Esophagus squamous epithelium (tissue), 5 donors: ENCODE data around the gene ZNF672. TPM values are rescaled to one million over a fixed set of nuclear protein-coding genes. Genes with fewer than 3 reads are reported as not detected.
"Not testable (repeated sequence)": the region's sequence is repeated elsewhere in the genome, so short reads cannot be mapped to it uniquely, and the experiment has no call there.

Experiments
- DNase-seq: peaks from one replicate; lab custom pipeline; 2025; lab: John Stamatoyannopoulos, UW
- H3K27ac ChIP-seq, 4 donors: fragments of 200-600 bp; sonication (generic); one replicate each; pipeline ENCODE4 v1.5.1; 2016 to 2019; ENCODE audit warnings: mild to moderate bottlenecking in 1 of 4
- H3K27me3 ChIP-seq, 4 donors: fragments of 200-600 bp; sonication (generic); 1 replicate in 3 of 4; 2 replicates in 1 of 4; pipeline versions ENCODE4 v1.5.1 to v1.6.0; 2017 to 2021; ENCODE audit warnings: antibody characterized with exemption in 1 of 4
- H3K36me3 ChIP-seq, 3 donors: fragments of 200-600 bp; sonication (generic); one replicate each; pipeline ENCODE4 v1.5.1; 2016 to 2019
- H3K4me1 ChIP-seq, 3 donors: fragments of 200-600 bp; sonication (generic); one replicate each; pipeline ENCODE4 v1.5.1; 2017 to 2019
- H3K4me3 ChIP-seq, 4 donors: fragments of 200-600 bp; sonication (generic); 1 replicate in 3 of 4; 2 replicates in 1 of 4; pipeline ENCODE4 v1.5.1; 2016 to 2019; ENCODE audit warnings: mild to moderate bottlenecking in 2 of 4, moderate library complexity in 1 of 4
- H3K9me3 ChIP-seq, 3 donors: fragments of 200-600 bp; sonication (generic); one replicate each; pipeline ENCODE4 v1.5.1; 2016 to 2019
- CTCF ChIP-seq, 6 experiments: fragments of 450-650 bp in 4 of 6; fragments of 200-600 bp in 2 of 6; sonication (generic) in 2 of 6; IDR thresholded peaks; one replicate each; pipeline ENCODE4 v1.5.1; 2016 to 2019; ENCODE audit warnings: antibody characterized with exemption in 6 of 6, mild to moderate bottlenecking in 4 of 6, moderate library complexity in 4 of 6
- POLR2A ChIP-seq, 4 donors: fragments of 450-650 bp; IDR thresholded peaks; one replicate each; pipeline ENCODE4 v1.6.1; 2017; ENCODE audit warnings: antibody characterized with exemption in 4 of 4, mild to moderate bottlenecking in 4 of 4, moderate library complexity in 3 of 4
- WGBS, 2 donors: methylation state at CpG; one replicate each; pipeline ENCODE4 v1.1.5; 2018; 5-methylcytosine and 5-hydroxymethylcytosine counted together
- intact Hi-C: fragments of 100-400 bp; cut with DNase I; formaldehyde crosslinking; loops from one replicate; pipeline ENCODE4 v1.15.0; 2022
- total RNA-seq, 4 donors: library from RNA; depleted of rRNA; stranded (reverse); fragments of >200 nt; gene quantifications; one replicate each; pipeline ENCODE4 v1.1.0, GENCODE V29; 2016
- donor health status: DM: yes; HTN: yes; CAD: no.

ZNF672 gene
- total RNA-seq, 4 donors from 2014 or later, result 22.3 to 25.8 (median 24.0) TPM

- intact Hi-C loops, result no loop called here
- WGBS, 2 donors, result 65 to 75% methylated on average over 5 of the region's 5 CpGs
- no peaks in the 10 kb centered on the region for H3K36me3 ChIP-seq
Observed at GRCh38 chr1:248792342-248792741, 45.7 kb upstream of the ZNF672 start.

GRCh38 chr1:248793592-248793991 lies 44.4 kb upstream of the ZNF672 start:
- TF ChIP-seq POLR2A (IDR thresholded peaks at IDR 0.05) (no peak), CTCF (IDR thresholded peaks at IDR 0.05) (no peak)
- Histone ChIP-seq H3K4me1 (no peaks in the 10 kb centered on the region), H3K36me3 (no peaks in the 10 kb centered on the region), H3K9me3 (no peaks in the 10 kb centered on the region), H3K27me3 (peaks cover 0 to 8% (median 0%) of the 10 kb centered on the region in 4 donors), H3K27ac (no peak overlapping the region), H3K4me3 (no peak overlapping the region)
- no peak for DNase-seq
- intact Hi-C loops, result no loop called here

More at GRCh38 chr1:248792342-248792741, 45.7 kb upstream of the ZNF672 start:
- H3K9me3 ChIP-seq, result no peaks in the 10 kb centered on the region
- no peaks in the 10 kb centered on the region for H3K4me1 ChIP-seq
- H3K4me3 ChIP-seq, result no peak overlapping the region
- peaks cover 0 to 8% (median 0%) of the 10 kb centered on the region in 4 donors for H3K27me3 ChIP-seq
- no peak overlapping the region for H3K27ac ChIP-seq
- no peak for TF ChIP-seq CTCF (IDR thresholded peaks at IDR 0.05)
- no peak for TF ChIP-seq POLR2A (IDR thresholded peaks at IDR 0.05)
- no peak for DNase-seq

- H3K4me1 ChIP-seq, DNase-seq, intact Hi-C loops, H3K27me3 ChIP-seq, H3K9me3 ChIP-seq, H3K36me3 ChIP-seq, H3K4me3 ChIP-seq, H3K27ac ChIP-seq: not testable (repeated sequence)
- 79 to 80% methylated on average over 5 of the region's 5 CpGs for WGBS, 2 donors
Observed at GRCh38 chr1:248794663-248795062, 43.4 kb upstream of the ZNF672 start.

GRCh38 chr1:248798791-248799190 lies 39.2 kb upstream of the ZNF672 start:
- no peak overlapping the region for H3K4me3 ChIP-seq
- TF ChIP-seq POLR2A (IDR thresholded peaks at IDR 0.05), result no peak
- TF ChIP-seq CTCF (IDR thresholded peaks at IDR 0.05), result no peak
- no peaks in the 10 kb centered on the region for H3K4me1 ChIP-seq
- DNase-seq, result no peak
- no peak overlapping the region for H3K27ac ChIP-seq
- H3K9me3 ChIP-seq, result no peaks in the 10 kb centered on the region
- no peaks in the 10 kb centered on the region for H3K36me3 ChIP-seq
- H3K27me3 ChIP-seq, result peaks cover 0 to 13% (median 0%) of the 10 kb centered on the region in 4 donors
- 73 to 91% methylated on average over 3 of the region's 3 CpGs for WGBS, 2 donors
- intact Hi-C loops, result no loop called here

- no peak for DNase-seq
- intact Hi-C loops, result no loop called here
- no peaks in the 10 kb centered on the region for H3K9me3 ChIP-seq
- no peaks in the 10 kb centered on the region for H3K4me1 ChIP-seq
- H3K27me3 ChIP-seq, result peaks cover 0 to 13% (median 0%) of the 10 kb centered on the region in 4 donors
- TF ChIP-seq POLR2A (IDR thresholded peaks at IDR 0.05), result no peak
- TF ChIP-seq CTCF (IDR thresholded peaks at IDR 0.05), result no peak
- no peak overlapping the region for H3K27ac ChIP-seq
- H3K36me3 ChIP-seq, result no peaks in the 10 kb centered on the region
- WGBS, 2 donors, result 58 to 69% methylated on average over 3 of the region's 3 CpGs
- no peak overlapping the region for H3K4me3 ChIP-seq
Observed at GRCh38 chr1:248800459-248800858, 37.6 kb upstream of the ZNF672 start.

GRCh38 chr1:248802454-248802853 lies 35.6 kb upstream of the ZNF672 start:
- TF ChIP-seq CTCF (IDR thresholded peaks at IDR 0.05), result no peak
- no peak for TF ChIP-seq POLR2A (IDR thresholded peaks at IDR 0.05)
- Histone ChIP-seq H3K4me3 (no peak overlapping the region), H3K36me3 (no peaks in the 10 kb centered on the region), H3K27me3 (peaks cover 0 to 5% (median 0%) of the 10 kb centered on the region in 4 donors), H3K4me1 (peaks cover 0 to 11% (median 0%) of the 10 kb centered on the region in 3 donors), H3K9me3 (no peaks in the 10 kb centered on the region), H3K27ac (no peak overlapping the region)
- DNase-seq, result no peak
- intact Hi-C loops, result no loop called here
- 81 to 100% methylated on average over 1 to 6 of the region's 6 CpGs for WGBS, 2 donors

GRCh38 chr1:248803501-248803900 lies 34.5 kb upstream of the ZNF672 start:
- H3K4me3 ChIP-seq, intact Hi-C loops, H3K27ac ChIP-seq, H3K9me3 ChIP-seq, H3K27me3 ChIP-seq, H3K36me3 ChIP-seq, DNase-seq: not testable (repeated sequence)
- 75 to 81% methylated on average over 15 of the region's 15 CpGs for WGBS, 2 donors
- H3K4me1 ChIP-seq, result peaks cover 0 to 11% (median 0%) of the 10 kb centered on the region in 3 donors
